BE2C (cell line): Measurements from ENCODE around the gene AFF1.
"Not testable (repeated sequence)": the region's sequence is repeated elsewhere in the genome, so short reads cannot be mapped to it uniquely, and the experiment has no call there.

Experiments
- DNase-seq: peaks from one replicate; pipeline ENCODE4 v3.0.0-alpha.2; 2020
- H3K27me3 ChIP-seq: fragments of 250-450 bp; sonication (Bioruptor Pico); 2 replicates; pipeline ENCODE4 v1.5.1; 2020; ENCODE audit warnings: mild to moderate bottlenecking
- H3K36me3 ChIP-seq: fragments of 250-450 bp; sonication (Bioruptor Pico); 2 replicates; pipeline ENCODE4 v1.5.1; 2020; ENCODE audit warnings: mild to moderate bottlenecking
- H3K4me1 ChIP-seq: fragments of 250-450 bp; sonication (Bioruptor Pico); 2 replicates; pipeline ENCODE4 v1.5.1; 2020
- H3K4me3 ChIP-seq: 2 replicates; pipeline ENCODE4 v1.5.1; 2011; ENCODE audit warnings: low read depth, low read length
- H3K9me3 ChIP-seq: fragments of 250-450 bp; sonication (Bioruptor Pico); 2 replicates; pipeline ENCODE4 v1.5.1; 2020
- TF ChIP-seq, protein P1 (sequence below): IDR thresholded peaks from 2 replicates; pipeline ENCODE4 v1.5.1; 2012; ENCODE audit warnings: mild to moderate bottlenecking, low read depth, low read length

Gene AFF1

DNA sequence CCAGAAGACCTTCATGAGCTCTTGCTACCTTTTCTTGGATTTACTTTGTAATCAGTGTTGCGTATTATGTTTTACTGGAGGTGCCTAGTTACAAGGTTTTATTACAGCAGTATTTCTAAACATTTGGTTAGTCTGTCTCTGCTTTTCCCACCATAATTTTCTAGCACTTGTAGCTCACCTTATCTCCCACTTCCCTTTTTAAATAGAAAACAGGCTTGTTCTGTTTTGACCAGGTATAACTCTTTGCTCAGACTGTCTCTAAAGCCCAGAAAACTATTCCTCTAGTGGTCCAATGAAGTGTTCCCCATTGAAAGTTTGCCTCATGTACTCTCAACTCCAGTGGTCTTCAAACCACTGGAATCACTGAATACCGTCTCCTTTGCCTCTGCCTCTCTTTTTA lies 43.9 kb downstream of the AFF1 start:
- TF ChIP-seq, protein P1, sequence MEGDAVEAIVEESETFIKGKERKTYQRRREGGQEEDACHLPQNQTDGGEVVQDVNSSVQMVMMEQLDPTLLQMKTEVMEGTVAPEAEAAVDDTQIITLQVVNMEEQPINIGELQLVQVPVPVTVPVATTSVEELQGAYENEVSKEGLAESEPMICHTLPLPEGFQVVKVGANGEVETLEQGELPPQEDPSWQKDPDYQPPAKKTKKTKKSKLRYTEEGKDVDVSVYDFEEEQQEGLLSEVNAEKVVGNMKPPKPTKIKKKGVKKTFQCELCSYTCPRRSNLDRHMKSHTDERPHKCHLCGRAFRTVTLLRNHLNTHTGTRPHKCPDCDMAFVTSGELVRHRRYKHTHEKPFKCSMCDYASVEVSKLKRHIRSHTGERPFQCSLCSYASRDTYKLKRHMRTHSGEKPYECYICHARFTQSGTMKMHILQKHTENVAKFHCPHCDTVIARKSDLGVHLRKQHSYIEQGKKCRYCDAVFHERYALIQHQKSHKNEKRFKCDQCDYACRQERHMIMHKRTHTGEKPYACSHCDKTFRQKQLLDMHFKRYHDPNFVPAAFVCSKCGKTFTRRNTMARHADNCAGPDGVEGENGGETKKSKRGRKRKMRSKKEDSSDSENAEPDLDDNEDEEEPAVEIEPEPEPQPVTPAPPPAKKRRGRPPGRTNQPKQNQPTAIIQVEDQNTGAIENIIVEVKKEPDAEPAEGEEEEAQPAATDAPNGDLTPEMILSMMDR = no peak
- Histone ChIP-seq H3K36me3 (no peaks in the 10 kb centered on the region), H3K4me1 (no peaks in the 10 kb centered on the region), H3K9me3 (no peaks in the 10 kb centered on the region), H3K27me3 (no peaks in the 10 kb centered on the region), H3K4me3 (no peak overlapping the region)
- no peak for DNase-seq

DNA sequence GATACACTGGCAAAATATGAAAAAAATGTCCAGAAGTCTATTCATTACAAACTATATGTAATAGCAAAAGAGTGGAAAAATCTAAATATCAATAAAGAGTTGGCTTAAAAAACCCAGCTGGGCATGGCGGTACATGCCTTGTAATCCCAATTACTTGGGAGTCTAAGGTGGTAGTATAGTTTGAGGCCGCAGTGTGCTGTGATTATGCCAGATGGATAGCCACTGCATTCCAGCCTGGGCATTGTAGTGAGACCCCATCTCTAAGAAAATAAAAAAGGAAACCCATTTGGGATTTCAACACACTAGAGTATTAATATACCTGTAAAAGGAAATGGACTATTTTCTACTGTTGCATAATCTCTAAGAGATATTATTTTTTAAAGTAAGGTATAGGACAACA lies 45.4 kb downstream of the AFF1 start:
- Histone ChIP-seq H3K4me1 (no peaks in the 10 kb centered on the region), H3K4me3 (no peak overlapping the region), H3K36me3 (no peaks in the 10 kb centered on the region), H3K9me3 (no peaks in the 10 kb centered on the region), H3K27me3 (no peaks in the 10 kb centered on the region)
- TF ChIP-seq, protein P1 = no peak
- DNase-seq = no peak

DNA sequence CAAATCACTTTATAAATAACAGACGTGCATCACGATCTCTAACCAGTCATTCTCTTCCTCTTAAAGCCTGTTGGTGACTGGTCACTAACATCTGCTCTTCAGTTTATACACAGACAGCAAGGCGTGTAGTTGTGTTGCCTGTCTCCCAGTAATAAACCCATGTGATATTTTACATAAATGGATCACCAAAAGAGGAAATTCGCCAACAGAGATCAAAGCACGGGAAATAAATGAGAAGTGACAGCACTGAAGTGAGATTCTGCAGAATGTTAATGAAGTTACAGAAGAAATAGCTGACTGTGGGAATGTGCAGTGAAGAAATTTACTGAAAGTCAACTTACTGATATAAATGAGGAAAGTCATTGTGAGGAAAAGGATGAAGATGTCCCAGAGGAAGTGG lies 47.0 kb downstream of the AFF1 start:
- Histone ChIP-seq H3K4me3 (no peak overlapping the region), H3K9me3 (no peaks in the 10 kb centered on the region), H3K27me3 (no peaks in the 10 kb centered on the region), H3K4me1 (no peaks in the 10 kb centered on the region), H3K36me3 (no peaks in the 10 kb centered on the region)
- TF ChIP-seq, protein P1 = no peak
- no peak for DNase-seq

DNA sequence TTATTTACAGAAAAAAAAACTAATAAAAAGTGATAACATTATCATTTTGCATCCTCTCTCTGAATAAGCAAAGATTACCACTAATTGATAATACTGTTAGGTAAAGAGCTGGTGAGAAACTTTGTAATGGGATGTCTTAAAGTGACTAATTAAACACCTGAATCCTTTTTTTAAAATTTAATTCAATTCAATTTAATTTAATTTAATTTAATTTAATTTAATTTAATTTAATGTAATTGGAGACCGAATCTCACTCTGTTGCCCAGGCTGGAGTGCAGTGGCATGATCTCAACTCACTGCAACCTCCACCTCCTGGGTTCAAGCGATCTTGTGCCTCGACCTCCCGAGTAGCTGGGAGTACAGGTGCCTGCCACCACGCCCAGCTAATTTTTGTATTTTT lies 51.0 kb downstream of the AFF1 start:
- not testable (repeated sequence) for DNase-seq, H3K9me3 ChIP-seq, H3K36me3 ChIP-seq, H3K27me3 ChIP-seq, H3K4me3 ChIP-seq, H3K4me1 ChIP-seq

DNA sequence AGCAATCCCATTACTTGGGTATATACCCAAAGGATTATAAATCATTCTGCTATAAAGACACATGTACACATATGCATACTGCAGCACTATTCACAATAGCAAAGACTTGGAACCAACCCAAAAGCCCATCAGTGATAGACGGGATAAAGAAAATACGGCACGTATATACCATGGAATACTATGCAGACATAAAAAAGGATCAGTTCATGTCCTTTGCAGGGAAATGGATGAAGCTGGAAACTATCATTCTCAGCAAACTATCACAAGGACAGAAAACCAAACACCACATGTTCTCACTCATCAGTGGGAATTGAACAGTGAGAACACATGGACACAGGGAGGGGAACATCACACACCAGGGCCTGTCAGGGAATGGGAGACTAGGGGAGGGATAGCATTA lies 54.8 kb downstream of the AFF1 start:
- not testable (repeated sequence) for H3K36me3 ChIP-seq, H3K4me3 ChIP-seq, H3K27me3 ChIP-seq, DNase-seq, H3K4me1 ChIP-seq, H3K9me3 ChIP-seq

DNA sequence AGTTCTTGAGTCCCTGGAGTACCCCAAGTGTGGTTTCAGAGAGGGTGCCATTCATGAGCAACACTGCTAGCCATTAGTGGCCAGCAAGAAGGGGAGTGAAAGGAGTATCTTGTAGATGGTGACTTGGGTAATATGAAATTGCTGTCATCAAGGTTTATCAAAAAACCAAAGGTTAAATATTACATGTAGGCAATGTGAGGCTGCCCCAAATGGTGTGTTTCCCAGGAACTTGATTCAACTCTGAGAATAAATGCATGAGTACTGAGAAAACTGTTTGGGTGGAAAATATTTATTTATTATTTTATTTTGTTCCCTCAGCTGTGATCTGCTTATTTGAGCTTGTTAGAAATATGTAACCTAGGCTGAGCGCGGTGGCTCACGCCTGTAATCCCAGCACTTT lies 55.7 kb downstream of the AFF1 start:
- no peak for DNase-seq
- H3K4me1 ChIP-seq = no peaks in the 10 kb centered on the region; the same call in 1 of the 2 replicates
- TF ChIP-seq, protein P1 = no peak
- no peak overlapping the region for H3K4me3 ChIP-seq
- no peaks in the 10 kb centered on the region for H3K27me3 ChIP-seq
- no peaks in the 10 kb centered on the region for H3K9me3 ChIP-seq
- H3K36me3 ChIP-seq = no peaks in the 10 kb centered on the region

DNA sequence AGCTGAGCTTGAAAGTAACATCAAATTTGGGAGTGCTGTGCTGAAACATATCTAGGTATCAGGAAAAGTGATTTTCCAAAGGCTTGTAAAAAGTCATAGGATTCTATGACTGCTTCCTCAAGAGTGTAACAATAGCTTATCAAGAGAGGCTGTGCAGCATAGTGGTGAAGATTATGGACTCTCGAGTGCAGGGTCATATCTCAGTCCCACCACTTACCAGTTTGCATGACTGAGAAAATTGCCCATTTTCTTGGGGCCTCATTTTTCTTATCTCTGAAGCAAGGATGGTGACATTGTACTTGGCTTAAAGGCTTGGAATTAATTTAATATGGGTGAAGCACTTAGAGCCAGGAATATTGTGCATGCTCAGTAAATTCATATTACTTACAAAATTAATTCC lies 57.2 kb downstream of the AFF1 start:
- Histone ChIP-seq H3K4me1 (no peaks in the 10 kb centered on the region; the same call in 1 of the 2 replicates), H3K9me3 (no peaks in the 10 kb centered on the region), H3K4me3 (no peak overlapping the region), H3K27me3 (no peaks in the 10 kb centered on the region), H3K36me3 (no peaks in the 10 kb centered on the region)
- no peak for DNase-seq
- TF ChIP-seq, protein P1 = no peak
